HepG2 (cell line): ENCODE results near the gene DCLK1. TPM values are rescaled to one million over a fixed set of nuclear protein-coding genes. Genes with fewer than 3 reads are reported as not detected.

ENCODE experiments used
- ATAC-seq: fragments of 200-7000 bp; cut with Tn5 transposase; 3 replicates; pipeline ENCODE4 v1.9.1; 2020; ENCODE audit warnings: mild to moderate bottlenecking, moderate library complexity
- BruUV-seq: library from RNA; stranded (reverse); fragments of 400-500 nt; replicated peaks from 2 replicates; lab custom pipeline; 2021; lab: Mats Ljungman, UMichigan
- CTCF ChIA-PET: fragments of 300-600 bp; formaldehyde crosslinking; extraction: SDS; loops from one replicate; lab custom pipeline; 2021; ENCODE audit warnings: low total read pairs, inconsistent platforms, low intra/inter-chr PET ratio; lab: Yijun Ruan, JAX
- POLR2A ChIA-PET: fragments of 350-600 bp; sonication (Branson Sonifier 250); formaldehyde crosslinking; loops from one replicate; lab custom pipeline; 2020; ENCODE audit warnings: antibody characterized with exemption, inconsistent platforms; lab: Yijun Ruan, JAX
- DNase-seq: peaks from one replicate; pipeline ENCODE4 v3.0.0-alpha.2; 2015; ENCODE audit warnings: low spot score
- FAIRE-seq: peaks from 3 replicates; lab custom pipeline; 2011; peaks lifted over from hg19 to GRCh38; lab: Jason Lieb, UNC
- H2AFZ ChIP-seq: one replicate; pipeline ENCODE4 v1.6.1; 2011; ENCODE audit warnings: low read length, inconsistent platforms
- H3K27ac ChIP-seq: fragments of 300-600 bp; 3 replicates; pipeline ENCODE4 v1.8.0; 2011; ENCODE audit warnings: mixed run types, mild to moderate bottlenecking, mixed read lengths, low read length, inconsistent platforms; ENCODE audit not compliant: insufficient read depth; ENCODE audit errors: extremely low read length
- H3K27me3 ChIP-seq, 2 experiments: fragments of 200-600 bp in 1 of 2; 2 replicates in 1 of 2; 3 replicates in 1 of 2; pipeline versions ENCODE4 v1.6.0 to v1.8.0; 2011; ENCODE audit warnings: low read length in 2 of 2, mild to moderate bottlenecking in 2 of 2, moderate library complexity in 2 of 2, inconsistent platforms in 1 of 2; ENCODE audit not compliant: insufficient read depth in 2 of 2, control insufficient read depth in 1 of 2
- H3K36me3 ChIP-seq, 2 experiments: fragments of 200-600 bp in 1 of 2; replicated peaks in 1 of 2; 2 replicates in 1 of 2; 3 replicates in 1 of 2; pipeline versions ENCODE4 v1.5.1 to v1.8.0; 2011; ENCODE audit warnings: low read length in 2 of 2, inconsistent platforms in 1 of 2; ENCODE audit not compliant: insufficient read depth in 2 of 2, control insufficient read depth in 1 of 2
- H3K4me1 ChIP-seq: 2 replicates; pipeline ENCODE4 v1.5.1; 2012; ENCODE audit warnings: low read length, inconsistent platforms; ENCODE audit not compliant: insufficient read depth
- H3K4me2 ChIP-seq: 2 replicates; pipeline ENCODE4 v1.6.0; 2011; ENCODE audit warnings: low read depth, low read length, inconsistent platforms
- H3K4me3 ChIP-seq, 3 experiments: fragments of 200-600 bp in 1 of 3; sonication (generic), shearing (Covaris generic) in 1 of 3; replicated peaks in 1 of 3; 2 replicates each; pipeline ENCODE4 v1.5.1; 2011 to 2016; ENCODE audit warnings: low read length in 3 of 3, inconsistent platforms in 2 of 3, low read depth in 2 of 3, mild to moderate bottlenecking in 2 of 3, control low read depth in 1 of 3, mixed read lengths in 1 of 3; ENCODE audit not compliant: insufficient read depth in 1 of 3
- H3K79me2 ChIP-seq: one replicate; pipeline ENCODE4 v1.6.1; 2011; ENCODE audit warnings: low read length, inconsistent platforms; ENCODE audit not compliant: insufficient read depth
- H3K9ac ChIP-seq: 2 replicates; pipeline ENCODE4 v1.6.0; 2011; ENCODE audit warnings: mild to moderate bottlenecking, low read depth, low read length, inconsistent platforms; ENCODE audit not compliant: insufficient read depth
- H3K9me3 ChIP-seq: 2 replicates; pipeline ENCODE4 v1.5.1; 2012; ENCODE audit warnings: mild to moderate bottlenecking, low read length
- H4K20me1 ChIP-seq: 2 replicates; pipeline ENCODE4 v1.6.0; 2011; ENCODE audit warnings: inconsistent platforms, mild to moderate bottlenecking, low read length, moderate library complexity; ENCODE audit not compliant: insufficient read depth
- SOX5 ChIP-seq: IDR thresholded peaks from 2 replicates; pipeline ENCODE4 v1.6.1; 2016; ENCODE audit warnings: borderline replicate concordance
- TBL1XR1 ChIP-seq: fragments of 150-350 bp; IDR thresholded peaks from 2 replicates; pipeline ENCODE4 v1.6.1; 2014; ENCODE audit warnings: borderline replicate concordance, low read length; ENCODE audit not compliant: partially characterized antibody
- ZBTB44 ChIP-seq: sonication (generic); formaldehyde crosslinking; IDR thresholded peaks from 2 replicates; pipeline ENCODE4 v1.4.0; 2020; ENCODE audit warnings: missing genetic modification reagents
- ZNF629 ChIP-seq: sonication (generic); formaldehyde crosslinking; conservative IDR thresholded peaks from 2 replicates; pipeline ENCODE4 v1.5.0; 2020; ENCODE audit warnings: missing genetic modification reagents
- WGBS: methylation state at CpG from one replicate; pipeline ENCODE4 v1.1.6; 2017; ENCODE audit warnings: low lambda C conversion rate; 5-methylcytosine and 5-hydroxymethylcytosine counted together
- in situ Hi-C: cut with HindIII; loops from 2 replicates; pipeline ENCODE4 v1.10.0; 2017; ENCODE audit warnings: low pct_unique_long_range_greater_than_20kb; ENCODE audit not compliant: extremely low pct_ligation_motif_present
- intact Hi-C: fragments of 100-400 bp; cut with micrococcal nuclease; formaldehyde crosslinking; loops from one replicate; pipeline ENCODE4 v1.10.0; 2022; ENCODE audit not compliant: unreplicated experiment
- polyA plus RNA-seq, 8 experiments: library from polyadenylated mRNA; depleted of rRNA in 3 of 8; stranded (reverse) in 7 of 8; unstranded in 1 of 8; fragments of >200 nt; fragmentation: Illumina TruSeq in 4 of 8; extraction: Trizol in 4 of 8; gene quantifications; 2 replicates each; pipeline versions ENCODE4 v1.2.1 to v1.2.3, GENCODE V29; 2011 to 2016; ENCODE audit warnings: low read depth in 4 of 8, missing spikeins in 1 of 8, mixed read lengths in 1 of 8; ENCODE audit not compliant: insufficient read depth in 1 of 8
- total RNA-seq, 5 experiments: library from RNA; depleted of rRNA; stranded (reverse); fragments of >200 nt; fragmentation: Illumina TruSeq; extraction: Trizol; gene quantifications; 2 replicates each; pipeline ENCODE4 v1.2.3, GENCODE V29; 2016; ENCODE audit warnings: low read depth in 1 of 5

Gene DCLK1
- total and polyA plus RNA-seq, 2 of the 13 experiments (the other 11 are each of a cell fraction or from before 2014, with no cell fraction given), result not detected

- TF ChIP-seq ZBTB44 (no peak), SOX5 (CRISPR knock-in tag) (no peak)
Measured at GRCh38 chr13:36173571-36174322, 42.6 kb upstream of the DCLK1 start (continued).

- Histone ChIP-seq H3K4me3 (no peak overlapping the region), H3K9ac (no peak overlapping the region)
- in situ Hi-C loops, result no loop called here
- ATAC-seq, result no peak
- no peak for FAIRE-seq
- WGBS, result 43% methylated on average over 5 of the region's 5 CpGs
- no peak for DNase-seq
- TF ChIP-seq TBL1XR1 (no peak), ZNF629 (CRISPR knock-in tag) (no peak)
- TF ChIP-seq, all 625 proteins: peak for 0
- no TSS peak for BruUV-seq
- H3K36me3 ChIP-seq, result no peaks in the 10 kb centered on the region
- no peak overlapping the region for H3K4me2 ChIP-seq
- intact Hi-C loops, result no loop called here
- H3K9me3 ChIP-seq, result no peaks in the 10 kb centered on the region
- CTCF ChIA-PET, result no interaction called here
- POLR2A ChIA-PET, result no interaction called here
- peaks cover 0 to 8% of the 10 kb centered on the region in 2 experiments; a peak in 1 of 5 replicates for H3K27me3 ChIP-seq
- H2AFZ ChIP-seq, result no peak overlapping the region
- no peaks in the 10 kb centered on the region for H3K79me2 ChIP-seq
- H3K4me1 ChIP-seq, result no peaks in the 10 kb centered on the region
- no peaks in the 10 kb centered on the region for H4K20me1 ChIP-seq
- no peak overlapping the region for H3K27ac ChIP-seq
Measured at GRCh38 chr13:36166046-36166445, 34.9 kb upstream of the DCLK1 start.
